Activated CD8-positive, alpha-beta T cell treated with anti-CD3 and anti-CD28 coated beads for 36 hours (primary cell): Measurements from ENCODE around the gene BEND6. TPM values are rescaled to one million over a fixed set of nuclear protein-coding genes. Genes with fewer than 3 reads are reported as not detected.

Experiments
- ATAC-seq: fragments of 200-7000 bp; cut with Tn5 transposase; one replicate; pipeline ENCODE4 v1.10.0; 2021; ENCODE audit warnings: mild to moderate bottlenecking, moderate library complexity
- CTCF ChIA-PET: fragments of 350-600 bp; sonication (Branson Sonifier 250); formaldehyde crosslinking; loops from one replicate; lab custom pipeline; 2021; ENCODE audit warnings: antibody characterized with exemption; lab: Charles Lee
- POLR2A ChIA-PET: fragments of 350-600 bp; sonication (Branson Sonifier 250); formaldehyde crosslinking; loops from one replicate; lab custom pipeline; 2021; ENCODE audit warnings: antibody characterized with exemption; lab: Charles Lee
- DNase-seq: peaks from one replicate; pipeline ENCODE4 v3.0.0-alpha.2; 2020
- H3K27ac Mint-ChIP-seq: one replicate; pipeline ENCODE4 v1.8.0; 2021; ENCODE audit warnings: mild to moderate bottlenecking, mixed read lengths
- H3K27me3 Mint-ChIP-seq: one replicate; pipeline ENCODE4 v1.8.0; 2021; ENCODE audit warnings: mixed read lengths
- H3K36me3 Mint-ChIP-seq: one replicate; pipeline ENCODE4 v1.8.0; 2021; ENCODE audit warnings: low read depth, mixed read lengths
- H3K4me1 Mint-ChIP-seq: one replicate; pipeline ENCODE4 v1.8.0; 2021; ENCODE audit warnings: low read depth, mixed read lengths
- H3K4me3 Mint-ChIP-seq: one replicate; pipeline ENCODE4 v1.8.0; 2021; ENCODE audit warnings: mild to moderate bottlenecking, moderate library complexity, mixed read lengths
- H3K9me3 Mint-ChIP-seq: one replicate; pipeline ENCODE4 v1.8.0; 2021; ENCODE audit warnings: mixed read lengths
- intact Hi-C: fragments of 100-400 bp; cut with micrococcal nuclease; formaldehyde crosslinking; loops from one replicate; pipeline ENCODE4 v1.10.0; 2022
- total RNA-seq, 2 experiments: library from RNA; stranded (reverse); gene quantifications; one replicate each; pipeline ENCODE4 v1.2.3, GENCODE V29; 2021
- TF ChIP-seq, protein P1 (sequence below): fragments of 200-600 bp; IDR thresholded peaks from one replicate; pipeline ENCODE4 v1.8.0; 2022; ENCODE audit warnings: antibody characterized with exemption, mild to moderate bottlenecking

The BEND6 gene
- total RNA-seq, 2 experiments from 2014 or later = not detected

DNA sequence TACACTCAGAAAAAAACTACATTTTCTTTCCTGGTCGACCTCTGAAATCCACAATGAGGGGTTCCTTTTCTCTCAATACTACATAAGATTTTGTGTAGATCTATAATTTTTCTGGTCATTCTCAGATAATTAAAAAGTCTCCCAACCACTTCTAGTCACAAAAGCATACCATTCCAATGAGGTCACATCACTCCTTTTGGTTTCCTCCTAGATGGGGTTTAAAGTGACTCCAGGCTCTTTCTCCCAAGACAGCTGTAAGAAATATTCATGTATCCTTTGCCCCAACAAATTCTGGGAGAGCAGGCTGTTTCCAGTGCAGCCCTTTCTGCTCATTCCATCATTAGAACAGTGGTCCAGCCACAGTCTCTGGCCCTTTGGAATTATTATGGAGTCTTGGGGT, 43.1 kb upstream of the BEND6 start:
- Mint-ChIP-seq H3K27ac (no peak overlapping the region), H3K27me3 (peaks cover 3% of the 10 kb centered on the region), H3K9me3 (no peaks in the 10 kb centered on the region), H3K4me3 (no peak overlapping the region), H3K36me3 (no peaks in the 10 kb centered on the region), H3K4me1 (no peaks in the 10 kb centered on the region)
- ATAC-seq = no peak
- ChIA-PET CTCF (interaction anchor here (2.6 kb wide), 1 partner anchor 9 kb away, joined by 10 read pairs; no protein-coding TSS in a partner anchor), POLR2A (no interaction called here)
- TF ChIP-seq, protein P1, sequence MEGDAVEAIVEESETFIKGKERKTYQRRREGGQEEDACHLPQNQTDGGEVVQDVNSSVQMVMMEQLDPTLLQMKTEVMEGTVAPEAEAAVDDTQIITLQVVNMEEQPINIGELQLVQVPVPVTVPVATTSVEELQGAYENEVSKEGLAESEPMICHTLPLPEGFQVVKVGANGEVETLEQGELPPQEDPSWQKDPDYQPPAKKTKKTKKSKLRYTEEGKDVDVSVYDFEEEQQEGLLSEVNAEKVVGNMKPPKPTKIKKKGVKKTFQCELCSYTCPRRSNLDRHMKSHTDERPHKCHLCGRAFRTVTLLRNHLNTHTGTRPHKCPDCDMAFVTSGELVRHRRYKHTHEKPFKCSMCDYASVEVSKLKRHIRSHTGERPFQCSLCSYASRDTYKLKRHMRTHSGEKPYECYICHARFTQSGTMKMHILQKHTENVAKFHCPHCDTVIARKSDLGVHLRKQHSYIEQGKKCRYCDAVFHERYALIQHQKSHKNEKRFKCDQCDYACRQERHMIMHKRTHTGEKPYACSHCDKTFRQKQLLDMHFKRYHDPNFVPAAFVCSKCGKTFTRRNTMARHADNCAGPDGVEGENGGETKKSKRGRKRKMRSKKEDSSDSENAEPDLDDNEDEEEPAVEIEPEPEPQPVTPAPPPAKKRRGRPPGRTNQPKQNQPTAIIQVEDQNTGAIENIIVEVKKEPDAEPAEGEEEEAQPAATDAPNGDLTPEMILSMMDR = no peak
- no peak for DNase-seq
- intact Hi-C loops = loop anchor here (5.0 kb wide), 1 partner anchor 45 kb away; the partner anchor contains the start of gene BEND6

DNA sequence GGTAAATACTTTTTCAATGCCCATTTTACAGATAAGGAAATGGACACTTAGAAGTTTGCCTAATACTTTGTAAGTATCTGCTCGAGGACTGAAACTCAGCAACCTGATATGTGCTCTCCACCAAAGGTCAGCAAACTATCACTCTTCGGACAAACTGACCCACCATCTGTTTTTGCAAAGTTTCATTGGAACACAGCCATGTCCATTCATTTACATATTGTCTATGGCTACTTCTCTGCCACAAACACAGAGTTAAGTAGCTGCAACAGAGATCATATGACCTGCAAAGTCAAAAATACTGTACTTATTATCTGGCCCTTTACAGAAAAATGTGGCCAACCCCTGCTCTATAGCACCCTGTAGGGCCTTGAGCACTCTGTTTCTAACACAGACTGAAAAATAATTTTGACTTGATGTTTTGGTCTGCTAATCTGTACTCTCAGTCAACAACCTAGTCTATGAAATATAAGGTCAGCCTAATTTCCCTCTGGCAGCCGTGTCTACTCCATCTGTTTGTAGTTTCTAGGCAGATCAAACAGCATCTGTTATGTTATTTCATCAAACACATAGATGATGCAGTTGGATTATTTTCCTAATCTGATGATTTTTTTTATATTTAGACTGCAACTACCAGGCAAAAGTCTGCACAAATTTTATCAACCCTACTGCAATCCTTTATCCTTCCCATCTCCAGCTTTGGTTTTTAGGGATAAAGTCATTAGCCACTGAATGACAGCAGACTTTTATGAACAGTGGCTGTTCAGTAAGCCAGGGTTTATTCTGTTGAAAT, 41.4 kb upstream of the BEND6 start:
- intact Hi-C loops = loop anchor here (5.0 kb wide), 1 partner anchor 44 kb away; the partner anchor contains the start of gene BEND6
- H3K4me1 Mint-ChIP-seq = no peaks in the 10 kb centered on the region

DNA sequence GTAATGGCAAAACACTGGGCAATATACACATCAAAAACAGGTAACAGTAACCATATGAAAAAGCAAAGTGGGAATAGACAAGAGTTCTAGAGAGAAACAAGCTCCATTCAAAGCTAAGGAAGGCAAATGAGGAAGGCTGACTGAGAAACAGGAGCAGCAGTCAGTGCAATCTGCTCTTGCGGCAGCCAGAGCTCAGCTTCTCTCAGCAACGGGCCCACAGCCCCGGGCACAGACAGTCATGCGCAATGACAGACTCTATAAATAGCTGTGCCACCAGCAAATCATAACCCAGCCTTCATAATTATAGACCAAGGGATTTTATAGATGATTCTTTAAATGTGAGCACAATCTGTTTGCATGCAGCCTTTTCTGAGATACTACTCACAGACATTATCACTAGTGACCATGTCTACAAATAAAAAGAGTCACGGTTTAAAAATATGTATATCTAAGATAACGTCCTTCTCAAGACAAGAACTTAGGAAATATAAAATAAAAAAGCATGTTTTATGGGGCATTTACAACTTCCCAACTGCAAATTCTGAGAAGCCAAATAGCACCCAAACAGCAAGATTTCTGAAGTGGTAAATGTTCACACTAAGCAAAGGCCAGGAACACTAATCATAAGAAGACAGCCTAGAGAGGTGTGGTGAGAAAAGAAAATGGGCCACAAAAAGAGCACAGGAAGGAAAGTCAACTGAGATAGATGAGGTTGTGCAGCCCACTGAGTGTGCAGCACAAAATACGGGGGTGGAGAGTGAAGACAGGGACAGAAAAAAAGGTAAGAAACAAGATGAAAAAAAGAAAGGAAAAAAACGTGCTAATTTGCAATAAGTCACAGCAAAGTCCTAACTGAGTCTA, 39.9 kb upstream of the BEND6 start:
- Mint-ChIP-seq H3K9me3 (no peaks in the 10 kb centered on the region), H3K27ac (no peak overlapping the region), H3K36me3 (no peaks in the 10 kb centered on the region), H3K27me3 (peaks cover 3% of the 10 kb centered on the region), H3K4me3 (no peak overlapping the region), H3K4me1 (no peaks in the 10 kb centered on the region)
- POLR2A ChIA-PET = no interaction called here
- DNase-seq (no peak), ATAC-seq (no peak)
- CTCF ChIA-PET = interaction anchor here (1.1 to 2.8 kb wide), 4 partner anchors 8 to 13 kb away, joined by 4 to 12 read pairs (median 5); no protein-coding TSS in a partner anchor
- TF ChIP-seq, protein P1 = no peak
- intact Hi-C loops = loop anchor here (5.0 kb wide), 1 partner anchor 42 kb away; the partner anchor contains the start of gene BEND6

More for the DNA sequence above, 41.4 kb upstream of the BEND6 start:
- Mint-ChIP-seq H3K4me3 (no peak overlapping the region), H3K27ac (no peak overlapping the region), H3K36me3 (no peaks in the 10 kb centered on the region), H3K9me3 (no peaks in the 10 kb centered on the region), H3K27me3 (peaks cover 3% of the 10 kb centered on the region)
- CTCF ChIA-PET = interaction anchor here (1.1 to 2.6 kb wide), 4 partner anchors 9 to 404 kb away, joined by 3 to 10 read pairs (median 6); partner anchors contain the start of gene PRIM2
- TF ChIP-seq, protein P1 = no peak
- POLR2A ChIA-PET = no interaction called here
- ATAC-seq = no peak
- no peak for DNase-seq

DNA sequence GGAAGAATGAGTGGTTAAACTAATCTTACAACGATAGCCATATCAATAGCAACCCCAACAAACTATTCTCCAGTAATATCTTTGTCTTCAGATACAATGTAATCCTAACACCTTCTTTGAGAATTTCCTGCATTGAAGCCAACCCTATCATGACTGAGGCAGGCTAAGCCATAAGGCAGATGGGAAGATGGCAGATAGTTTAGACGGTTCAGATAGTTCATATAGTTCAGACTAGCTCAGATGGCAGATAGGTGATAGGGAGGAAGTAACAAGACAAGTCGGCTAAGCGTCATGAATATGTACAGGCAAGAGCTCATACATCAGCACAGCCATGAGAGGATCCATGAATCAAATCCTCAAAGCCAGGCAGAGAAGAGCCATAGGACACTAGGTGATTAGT, 39.1 kb upstream of the BEND6 start:
- H3K36me3 Mint-ChIP-seq = no peaks in the 10 kb centered on the region
- H3K4me1 Mint-ChIP-seq = no peaks in the 10 kb centered on the region
- H3K27ac Mint-ChIP-seq = no peak overlapping the region
- H3K4me3 Mint-ChIP-seq = no peak overlapping the region
- TF ChIP-seq, protein P1 = no peak
- no peak for ATAC-seq
- CTCF ChIA-PET = interaction anchor here (1.7 to 2.8 kb wide), 2 partner anchors 9 to 12 kb away, joined by 4 to 12 read pairs; no protein-coding TSS in a partner anchor
- POLR2A ChIA-PET = no interaction called here
- peaks cover 3% of the 10 kb centered on the region for H3K27me3 Mint-ChIP-seq
- no peaks in the 10 kb centered on the region for H3K9me3 Mint-ChIP-seq
- intact Hi-C loops = no loop called here
- no peak for DNase-seq
